CD4-positive, alpha-beta T cell treated with Interleukin-10 for 1 hour (primary cell): ENCODE data around the gene EIF5A.
"Not testable (repeated sequence)": the region's sequence is repeated elsewhere in the genome, so short reads cannot be mapped to it uniquely, and the experiment has no call there.

Experiments used
- DNase-seq: peaks from one replicate; pipeline ENCODE4 v3.0.0-alpha.2; 2020

The EIF5A gene

GRCh38 chr17:7332600-7333069, 25.2 kb downstream of the EIF5A start:
- peak; percentile 67 for DNase-seq

- DNase-seq: no peak
Measured at GRCh38 chr17:7334938-7335538, 27.6 kb downstream of the EIF5A start.

GRCh38 chr17:7335765-7336164, 28.3 kb downstream of the EIF5A start:
- not testable (repeated sequence) for DNase-seq

GRCh38 chr17:7336240-7337175, 29.1 kb downstream of the EIF5A start, which contains the start of gene ACAP1:
Gene ACAP1, plus strand, starts transcription at chr17:7336529. Its CDS starts 206 bp downstream, at chr17:7336735.
- DNase-seq: peak; percentile 89

- not testable (repeated sequence) for DNase-seq
Measured at GRCh38 chr17:7337600-7337999, 30.2 kb downstream of the EIF5A start.

- DNase-seq: no peak
Measured at GRCh38 chr17:7340179-7340578, 32.8 kb downstream of the EIF5A start.

GRCh38 chr17:7341842-7342241, 34.4 kb downstream of the EIF5A start:
- DNase-seq: no peak

GRCh38 chr17:7343250-7343649, 35.8 kb downstream of the EIF5A start:
- no peak for DNase-seq

- DNase-seq: no peak
Measured at GRCh38 chr17:7346761-7347614, 39.6 kb downstream of the EIF5A start.

GRCh38 chr17:7347630-7348477, 40.4 kb downstream of the EIF5A start:
- no peak for DNase-seq

GRCh38 chr17:7348478-7349242, 41.2 kb downstream of the EIF5A start:
- DNase-seq: no peak

- peak; percentile 84 for DNase-seq
Measured at GRCh38 chr17:7351665-7352502, 44.5 kb downstream of the EIF5A start, which contains the start of gene KCTD11. Gene KCTD11, plus strand, starts transcription at chr17:7352162.

- DNase-seq: no peak
Measured at GRCh38 chr17:7352503-7352889, 45.1 kb downstream of the EIF5A start.

- no peak for DNase-seq
Measured at GRCh38 chr17:7352910-7353635, 45.6 kb downstream of the EIF5A start.

- peak; percentile 28 for DNase-seq
Measured at GRCh38 chr17:7354262-7354843, 46.9 kb downstream of the EIF5A start.

GRCh38 chr17:7355053-7355452, 47.6 kb downstream of the EIF5A start, which contains the start of gene TMEM95:
Gene TMEM95, plus strand, starts transcription at chr17:7355156. Its CDS starts 49 bp downstream, at chr17:7355205.
- no peak for DNase-seq

GRCh38 chr17:7355573-7355972, 48.1 kb downstream of the EIF5A start:
- DNase-seq: no peak

GRCh38 chr17:7356072-7356549, 48.7 kb downstream of the EIF5A start:
- peak; percentile 88 for DNase-seq

GRCh38 chr17:7356756-7357155, 49.3 kb downstream of the EIF5A start:
- DNase-seq: no peak
